Measurements from ENCODE around the gene MAPK1IP1L.

The MAPK1IP1L gene

DNA sequence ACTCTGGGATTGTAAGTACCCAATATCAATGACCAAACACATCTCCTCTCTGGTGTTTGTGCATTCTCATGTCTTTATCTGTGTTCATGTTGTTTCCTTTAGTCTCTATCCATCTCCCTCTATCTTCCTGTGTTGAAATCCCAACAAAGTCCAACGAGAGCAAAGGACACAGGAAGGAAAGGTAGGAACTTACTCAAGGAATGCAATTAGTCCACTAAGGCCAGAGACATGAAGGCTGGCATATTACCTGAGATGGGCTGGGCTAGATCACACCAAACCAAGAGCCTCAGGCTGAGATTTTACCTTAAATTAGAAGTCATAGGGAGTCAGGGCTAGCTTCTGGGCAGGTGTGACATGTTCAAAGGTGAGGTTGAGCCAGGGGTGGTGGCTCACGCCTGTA is 63.3 kb downstream of the MAPK1IP1L start:
- H3K79me2 ChIP-seq (ENCODE audit: control insufficient read depth, insufficient read depth, low read length, poor library complexity): no peaks in the 10 kb centered on the region
- H2AFZ ChIP-seq (ENCODE audit: insufficient read depth, low read length, poor library complexity): no peak overlapping the region
- H3K18ac ChIP-seq (ENCODE audit: low read length): no peak overlapping the region
- no peak overlapping the region for H2BK120ac ChIP-seq (ENCODE audit: insufficient read depth, low read length, poor library complexity)
- H3K23ac ChIP-seq (ENCODE audit: low read length): no peak overlapping the region
- H3K9ac ChIP-seq (ENCODE audit: low read length): no peak overlapping the region
- peaks cover 3 to 5% of the 10 kb centered on the region in 2 experiments for H3K4me1 ChIP-seq (ENCODE audit: control insufficient read depth in 1 of 2, insufficient read depth in 2 of 2, low read length in 2 of 2)
- H3K4me3 ChIP-seq (ENCODE audit: low read depth, low read length): no peak overlapping the region
- DNase-seq: peak; percentile 91 to 96
- no peak overlapping the region for H2BK5ac ChIP-seq (ENCODE audit: low read depth, low read length, poor library complexity)
- no peaks in the 10 kb centered on the region for H3K9me3 ChIP-seq (ENCODE audit: insufficient read depth, low read depth, low read length)
- WGBS (ENCODE audit: extremely low coverage, insufficient coverage, insufficient read length): no CpG with 5 or more reads among the region's 2 CpGs
- no peaks in the 10 kb centered on the region for H3K36me3 ChIP-seq (ENCODE audit: control insufficient read depth in 1 of 2, insufficient read depth in 2 of 2, low read length in 2 of 2)
- no peak overlapping the region for H4K91ac ChIP-seq (ENCODE audit: low read depth, low read length)
- H3K4me2 ChIP-seq (ENCODE audit: low read length): no peak overlapping the region
- H3K4ac ChIP-seq (ENCODE audit: low read depth, low read length): no peak overlapping the region
- no peak overlapping the region for H3K27ac ChIP-seq (ENCODE audit: low read depth, low read length)
- H3K79me1 ChIP-seq (ENCODE audit: low read length): no peaks in the 10 kb centered on the region
- H2AK5ac ChIP-seq (ENCODE audit: low read length): no peak overlapping the region
- H3K14ac ChIP-seq (ENCODE audit: low read length): no peak overlapping the region
- no peak overlapping the region for H2BK12ac ChIP-seq (ENCODE audit: low read length)
- no peak overlapping the region for H4K8ac ChIP-seq (ENCODE audit: low read depth, low read length)
- H4K12ac ChIP-seq (ENCODE audit: low read depth, low read length): no peak overlapping the region
- H3K27me3 ChIP-seq (ENCODE audit: insufficient read depth, low read length): no peaks in the 10 kb centered on the region

DNA sequence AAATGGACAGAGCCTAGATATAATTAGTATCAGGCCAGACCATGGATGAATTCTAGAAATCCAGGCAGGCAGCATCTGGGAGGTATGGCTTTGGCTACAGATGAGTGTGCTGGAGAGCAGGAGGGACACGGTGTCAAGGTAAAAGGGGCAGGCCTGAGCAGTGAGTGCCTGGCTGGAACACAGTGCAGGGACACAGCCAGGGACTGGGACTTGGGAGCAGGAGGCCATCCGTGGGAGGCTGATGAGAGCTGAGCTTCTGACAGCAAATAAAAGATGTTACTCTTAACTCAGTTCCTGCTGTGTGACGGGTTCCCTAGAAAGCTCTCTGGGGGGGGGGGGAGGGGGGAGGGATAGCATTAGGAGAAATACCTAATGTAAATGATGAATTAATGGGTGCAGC is 64.0 kb downstream of the MAPK1IP1L start:
- Histone ChIP-seq H3K9ac (ENCODE audit: low read length) (no peak overlapping the region), H3K9me3 (ENCODE audit: insufficient read depth, low read depth, low read length) (no peaks in the 10 kb centered on the region), H2AFZ (ENCODE audit: insufficient read depth, low read length, poor library complexity) (no peak overlapping the region), H3K4ac (ENCODE audit: low read depth, low read length) (no peak overlapping the region), H3K4me2 (ENCODE audit: low read length) (no peak overlapping the region), H2AK5ac (ENCODE audit: low read length) (no peak overlapping the region), H3K23ac (ENCODE audit: low read length) (no peak overlapping the region), H2BK5ac (ENCODE audit: low read depth, low read length, poor library complexity) (no peak overlapping the region), H3K4me1 (ENCODE audit: control insufficient read depth in 1 of 2, insufficient read depth in 2 of 2, low read length in 2 of 2) (peaks cover 7 to 10% of the 10 kb centered on the region in 2 experiments), H3K18ac (ENCODE audit: low read length) (no peak overlapping the region), H3K36me3 (ENCODE audit: control insufficient read depth in 1 of 2, insufficient read depth in 2 of 2, low read length in 2 of 2) (no peaks in the 10 kb centered on the region), H2BK120ac (ENCODE audit: insufficient read depth, low read length, poor library complexity) (no peak overlapping the region), H4K91ac (ENCODE audit: low read depth, low read length) (peak overlapping the region; percentile 1), H4K8ac (ENCODE audit: low read depth, low read length) (no peak overlapping the region), H2BK12ac (ENCODE audit: low read length) (peak overlapping the region; percentile 15), H3K79me2 (ENCODE audit: control insufficient read depth, insufficient read depth, low read length, poor library complexity) (no peaks in the 10 kb centered on the region), H3K14ac (ENCODE audit: low read length) (peak overlapping the region; percentile 46), H4K12ac (ENCODE audit: low read depth, low read length) (no peak overlapping the region), H3K79me1 (ENCODE audit: low read length) (peaks cover 4% of the 10 kb centered on the region), H3K4me3 (ENCODE audit: low read depth, low read length) (no peak overlapping the region), H3K27me3 (ENCODE audit: insufficient read depth, low read length) (no peaks in the 10 kb centered on the region), H3K27ac (ENCODE audit: low read depth, low read length) (no peak overlapping the region)
- DNase-seq: peak in 1 of 2 donors; percentile 25
- WGBS (ENCODE audit: extremely low coverage, insufficient coverage, insufficient read length): no CpG with 5 or more reads among the region's 3 CpGs

DNA sequence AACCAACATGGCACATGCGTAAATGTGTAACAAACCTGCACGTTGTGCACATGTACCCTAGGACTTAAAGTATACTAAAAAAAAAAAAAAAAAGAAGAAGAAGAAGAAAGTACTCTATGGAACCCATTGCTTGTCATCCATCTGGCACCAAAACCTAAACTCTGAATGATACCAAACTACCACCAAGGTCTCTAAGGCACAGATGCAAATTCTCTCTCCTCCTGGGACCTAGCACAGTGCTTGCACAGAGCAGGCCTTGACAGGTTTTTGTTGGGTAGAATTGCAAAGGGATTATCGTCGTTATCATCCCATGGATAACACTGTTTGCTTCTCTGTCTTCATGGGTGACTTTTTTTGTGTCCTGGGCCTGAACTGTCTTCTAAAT is 64.4 kb downstream of the MAPK1IP1L start:
- Histone ChIP-seq H3K27me3 (ENCODE audit: insufficient read depth, low read length) (no peaks in the 10 kb centered on the region), H3K79me1 (ENCODE audit: low read length) (peaks cover 5% of the 10 kb centered on the region), H4K91ac (ENCODE audit: low read depth, low read length) (no peak overlapping the region), H3K36me3 (ENCODE audit: control insufficient read depth in 1 of 2, insufficient read depth in 2 of 2, low read length in 2 of 2) (no peaks in the 10 kb centered on the region), H4K12ac (ENCODE audit: low read depth, low read length) (no peak overlapping the region), H2BK12ac (ENCODE audit: low read length) (no peak overlapping the region), H3K23ac (ENCODE audit: low read length) (no peak overlapping the region), H3K9ac (ENCODE audit: low read length) (no peak overlapping the region), H2AK5ac (ENCODE audit: low read length) (no peak overlapping the region), H4K8ac (ENCODE audit: low read depth, low read length) (no peak overlapping the region), H2AFZ (ENCODE audit: insufficient read depth, low read length, poor library complexity) (no peak overlapping the region), H3K4me1 (ENCODE audit: control insufficient read depth in 1 of 2, insufficient read depth in 2 of 2, low read length in 2 of 2) (peaks cover 9 to 14% of the 10 kb centered on the region in 2 experiments), H3K18ac (ENCODE audit: low read length) (no peak overlapping the region), H3K4me2 (ENCODE audit: low read length) (no peak overlapping the region), H3K9me3 (ENCODE audit: insufficient read depth, low read depth, low read length) (no peaks in the 10 kb centered on the region), H3K27ac (ENCODE audit: low read depth, low read length) (no peak overlapping the region), H2BK5ac (ENCODE audit: low read depth, low read length, poor library complexity) (no peak overlapping the region), H3K4ac (ENCODE audit: low read depth, low read length) (no peak overlapping the region), H2BK120ac (ENCODE audit: insufficient read depth, low read length, poor library complexity) (no peak overlapping the region), H3K79me2 (ENCODE audit: control insufficient read depth, insufficient read depth, low read length, poor library complexity) (no peaks in the 10 kb centered on the region), H3K4me3 (ENCODE audit: low read depth, low read length) (no peak overlapping the region), H3K14ac (ENCODE audit: low read length) (no peak overlapping the region)
- no peak for DNase-seq
- WGBS (ENCODE audit: extremely low coverage, insufficient coverage, insufficient read length): no CpG with 5 or more reads among the region's 4 CpGs

DNA sequence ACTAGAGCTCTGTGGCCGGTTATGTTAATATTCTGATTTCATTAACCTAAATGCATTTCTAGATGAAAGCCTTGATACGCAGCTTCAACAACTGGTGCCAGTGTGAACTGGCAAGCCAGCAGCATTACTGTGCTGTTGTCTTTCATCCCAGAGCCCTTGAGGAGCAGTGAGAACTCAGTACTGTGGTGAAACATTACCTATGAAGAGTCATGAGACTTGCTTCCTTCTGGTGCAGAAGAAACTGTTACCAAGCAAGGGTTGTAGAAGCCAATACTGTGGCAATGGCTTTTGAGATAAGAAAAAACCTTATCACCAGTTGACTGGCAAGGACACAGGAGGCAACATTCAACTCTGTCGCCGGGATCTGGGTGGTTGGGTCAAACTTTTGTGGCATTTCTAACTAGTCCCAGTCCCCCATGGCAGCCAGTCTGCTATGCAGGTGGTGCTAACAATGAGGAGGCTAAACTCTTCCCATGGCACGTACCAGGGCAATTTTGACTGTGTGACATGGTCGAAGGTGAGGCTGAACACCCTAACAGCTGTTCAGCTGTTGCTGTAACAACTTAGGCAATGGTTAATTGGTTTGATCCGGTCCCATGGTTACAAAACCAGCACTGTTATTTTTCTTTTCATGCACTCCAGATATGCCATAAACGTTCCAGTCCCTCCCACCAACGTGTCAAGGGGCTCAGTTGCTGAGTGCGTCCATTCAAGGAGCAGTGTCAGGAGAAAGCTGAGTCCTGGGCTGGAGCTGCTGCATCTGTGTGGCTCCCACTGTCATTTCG is 65.0 kb downstream of the MAPK1IP1L start:
- Histone ChIP-seq H3K9ac (ENCODE audit: low read length) (no peak overlapping the region), H3K27me3 (ENCODE audit: insufficient read depth, low read length) (no peaks in the 10 kb centered on the region), H3K79me1 (ENCODE audit: low read length) (peaks cover 8% of the 10 kb centered on the region), H3K27ac (ENCODE audit: low read depth, low read length) (no peak overlapping the region), H4K91ac (ENCODE audit: low read depth, low read length) (no peak overlapping the region), H3K4me2 (ENCODE audit: low read length) (no peak overlapping the region), H3K23ac (ENCODE audit: low read length) (no peak overlapping the region), H3K36me3 (ENCODE audit: control insufficient read depth in 1 of 2, insufficient read depth in 2 of 2, low read length in 2 of 2) (no peaks in the 10 kb centered on the region), H3K9me3 (ENCODE audit: insufficient read depth, low read depth, low read length) (no peaks in the 10 kb centered on the region), H3K14ac (ENCODE audit: low read length) (no peak overlapping the region), H2AFZ (ENCODE audit: insufficient read depth, low read length, poor library complexity) (no peak overlapping the region), H3K4ac (ENCODE audit: low read depth, low read length) (no peak overlapping the region), H2BK5ac (ENCODE audit: low read depth, low read length, poor library complexity) (no peak overlapping the region), H4K8ac (ENCODE audit: low read depth, low read length) (no peak overlapping the region), H3K18ac (ENCODE audit: low read length) (no peak overlapping the region), H3K4me3 (ENCODE audit: low read depth, low read length) (no peak overlapping the region), H2BK12ac (ENCODE audit: low read length) (no peak overlapping the region), H2AK5ac (ENCODE audit: low read length) (no peak overlapping the region), H3K79me2 (ENCODE audit: control insufficient read depth, insufficient read depth, low read length, poor library complexity) (no peaks in the 10 kb centered on the region), H4K12ac (ENCODE audit: low read depth, low read length) (no peak overlapping the region), H3K4me1 (ENCODE audit: control insufficient read depth in 1 of 2, insufficient read depth in 2 of 2, low read length in 2 of 2) (peaks cover 12 to 17% of the 10 kb centered on the region in 2 experiments), H2BK120ac (ENCODE audit: insufficient read depth, low read length, poor library complexity) (no peak overlapping the region)
- WGBS (ENCODE audit: extremely low coverage, insufficient coverage, insufficient read length): no CpG with 5 or more reads among the region's 11 CpGs
- peak in 1 of 2 donors; percentile 68 for DNase-seq

Measured in trophoblast cell (in vitro differentiated cells and primary cell).